GM13977 (cell line): ENCODE measurements around the gene ANKMY1.
A peak's percentile ranks its signal among the peaks of the same experiment; 100 is the strongest.

Experiments
- DNase-seq: peaks from one replicate; pipeline ENCODE4 v3.0.0; 2012; ENCODE audit warnings: low spot score
- CTCF ChIP-seq: IDR thresholded peaks from 2 replicates; pipeline ENCODE4 v1.5.1; 2012; ENCODE audit warnings: mild to moderate bottlenecking, control low read depth; ENCODE audit not compliant: insufficient read depth; ENCODE audit errors: extremely low read depth, missing control alignments
- in situ Hi-C: fragments of 300-500 bp; cut with MboI; formaldehyde crosslinking; loops from one replicate; pipeline ENCODE4 v1.12.0; 2022; ENCODE audit warnings: low sequenced_read_pairs, low pct_unique_long_range_greater_than_20kb, mixed read lengths, inconsistent platforms; ENCODE audit not compliant: unreplicated experiment

ANKMY1 gene

GRCh38 chr2:240568678-240569522 is 11.1 kb upstream of the ANKMY1 start:
- in situ Hi-C loops, result no loop called here
- DNase-seq, result peak; percentile 78
- no peak for TF ChIP-seq CTCF

- TF ChIP-seq CTCF, result peak; percentile 29
- in situ Hi-C loops, result no loop called here
- peak; percentile 79 for DNase-seq
Measured at GRCh38 chr2:240567872-240568677, 10.3 kb upstream of the ANKMY1 start, which contains the start of gene RNPEPL1. Gene RNPEPL1 (plus strand): TSS chr2:240568484. CDS start chr2:240568587, 103 bp downstream.

- TF ChIP-seq CTCF, result no peak
- in situ Hi-C loops, result no loop called here
- DNase-seq, result no peak
Measured at GRCh38 chr2:240567137-240567871, 9.5 kb upstream of the ANKMY1 start.

GRCh38 chr2:240566203-240567136 is 8.7 kb upstream of the ANKMY1 start:
- in situ Hi-C loops, result no loop called here

More at GRCh38 chr2:240566203-240567136, 8.7 kb upstream of the ANKMY1 start:
- TF ChIP-seq CTCF, result peak; percentile 75
- peak; percentile 92 for DNase-seq
